C4-2B (cell line): ENCODE measurements around the gene CDH8.

Experiments used
- ZFX ChIP-seq: fragments of 450-650 bp; IDR thresholded peaks from 2 replicates; pipeline ENCODE4 v1.6.1; 2017
- TF ChIP-seq, protein P1 (sequence below): fragments of 450-650 bp; conservative IDR thresholded peaks from 2 replicates; pipeline ENCODE4 v1.5.1; 2017; ENCODE audit warnings: mild to moderate bottlenecking

GRCh38 chr16:61678182-61678581 lies 358.1 kb downstream of the CDH8 start:
- TF ChIP-seq, protein P1, sequence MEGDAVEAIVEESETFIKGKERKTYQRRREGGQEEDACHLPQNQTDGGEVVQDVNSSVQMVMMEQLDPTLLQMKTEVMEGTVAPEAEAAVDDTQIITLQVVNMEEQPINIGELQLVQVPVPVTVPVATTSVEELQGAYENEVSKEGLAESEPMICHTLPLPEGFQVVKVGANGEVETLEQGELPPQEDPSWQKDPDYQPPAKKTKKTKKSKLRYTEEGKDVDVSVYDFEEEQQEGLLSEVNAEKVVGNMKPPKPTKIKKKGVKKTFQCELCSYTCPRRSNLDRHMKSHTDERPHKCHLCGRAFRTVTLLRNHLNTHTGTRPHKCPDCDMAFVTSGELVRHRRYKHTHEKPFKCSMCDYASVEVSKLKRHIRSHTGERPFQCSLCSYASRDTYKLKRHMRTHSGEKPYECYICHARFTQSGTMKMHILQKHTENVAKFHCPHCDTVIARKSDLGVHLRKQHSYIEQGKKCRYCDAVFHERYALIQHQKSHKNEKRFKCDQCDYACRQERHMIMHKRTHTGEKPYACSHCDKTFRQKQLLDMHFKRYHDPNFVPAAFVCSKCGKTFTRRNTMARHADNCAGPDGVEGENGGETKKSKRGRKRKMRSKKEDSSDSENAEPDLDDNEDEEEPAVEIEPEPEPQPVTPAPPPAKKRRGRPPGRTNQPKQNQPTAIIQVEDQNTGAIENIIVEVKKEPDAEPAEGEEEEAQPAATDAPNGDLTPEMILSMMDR, result no peak
- TF ChIP-seq ZFX, result no peak
